ENCODE measurements around the gene ANKRA2. TPM values are rescaled to one million over a fixed set of nuclear protein-coding genes. Genes with fewer than 3 reads are reported as not detected.

ANKRA2 gene
- total and polyA plus RNA-seq, 2 of the 8 experiments (the other 6 are each of a cell fraction or from before 2014, with no cell fraction given), result 7.0 to 12.6 TPM

DNA sequence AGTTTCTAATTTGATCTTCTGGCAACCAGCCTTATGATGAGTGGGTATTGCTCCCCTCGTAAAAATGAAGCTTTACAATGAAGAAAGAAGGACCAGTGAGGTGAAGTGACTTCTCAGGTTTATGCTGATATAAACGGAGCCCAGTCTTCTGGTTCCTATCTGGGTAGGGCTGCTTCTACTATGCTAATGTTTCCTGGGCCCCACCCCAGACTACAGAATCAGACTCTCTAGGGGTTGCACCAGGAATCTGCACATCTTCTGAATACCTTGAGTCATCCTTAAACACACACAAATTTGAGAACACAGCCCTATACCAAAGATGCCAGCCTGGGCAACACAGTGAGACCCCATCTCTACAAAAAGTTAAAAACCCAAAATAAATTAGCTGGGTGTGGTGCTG is 51.0 kb downstream of the ANKRA2 start (continued):
- TF ChIP-seq POLR2A (IDR thresholded peaks at IDR 0.05; ENCODE audit: control extremely low read depth in 1 of 2, low read depth in 2 of 2, low read length in 2 of 2) (no peak), ASH2L (IDR thresholded peaks at IDR 0.05; ENCODE audit: low read length) (no peak), RXRA (IDR thresholded peaks at IDR 0.05; ENCODE audit: insufficient read depth, low read depth, low read length) (no peak), EGR1 (IDR thresholded peaks at IDR 0.05; ENCODE audit: borderline replicate concordance, low read depth, low read length) (no peak), JUND (IDR thresholded peaks at IDR 0.05; ENCODE audit: low read length) (no peak)

Data from H1 (cell line).